Spinal cord (tissue), 10 donors: ENCODE results near the gene LAMC1. TPM values are rescaled to one million over a fixed set of nuclear protein-coding genes. Genes with fewer than 3 reads are reported as not detected.
A peak's percentile ranks its signal among the peaks of the same experiment; 100 is the strongest.
"Not testable (repeated sequence)": the region's sequence is repeated elsewhere in the genome, so short reads cannot be mapped to it uniquely, and the experiment has no call there.

ENCODE experiments used
- DNase-seq, 6 donors: peaks; one replicate each; pipeline versions ENCODE4 v3.0.0 to v3.0.0-alpha.2; 2013 to 2015; ENCODE audit warnings: low spot score in 6 of 6, low read depth in 4 of 6
- H3K27ac ChIP-seq: one replicate; pipeline ENCODE4 v1.5.1; 2013; ENCODE audit warnings: low read depth, low read length, control low read depth
- H3K27me3 ChIP-seq: one replicate; pipeline ENCODE4 v1.6.1; 2013; ENCODE audit warnings: low read length; ENCODE audit not compliant: control insufficient read depth, insufficient read depth
- H3K36me3 ChIP-seq: one replicate; pipeline ENCODE4 v1.6.1; 2013; ENCODE audit warnings: low read length; ENCODE audit not compliant: control insufficient read depth, insufficient read depth
- H3K4me1 ChIP-seq: one replicate; pipeline ENCODE4 v1.6.1; 2013; ENCODE audit warnings: low read length; ENCODE audit not compliant: control insufficient read depth, insufficient read depth
- H3K4me3 ChIP-seq: one replicate; pipeline ENCODE4 v1.5.1; 2013; ENCODE audit warnings: low read depth, low read length, control low read depth
- H3K9me3 ChIP-seq: one replicate; pipeline ENCODE4 v1.6.1; 2013; ENCODE audit warnings: low read length; ENCODE audit not compliant: control insufficient read depth, insufficient read depth
- WGBS: methylation state at CpG from one replicate; pipeline ENCODE4 v1.1.5; 2013; ENCODE audit warnings: missing lambda C conversion rate; ENCODE audit not compliant: insufficient coverage; 5-methylcytosine and 5-hydroxymethylcytosine counted together
- polyA plus RNA-seq, 2 donors: library from polyadenylated mRNA; unstranded; fragments of 120-200 nt; gene quantifications; one replicate each; pipeline ENCODE4 v1.2.1, GENCODE V29; 2013; ENCODE audit not compliant: insufficient read length in 2 of 2
- total RNA-seq, 2 donors: library from RNA; depleted of rRNA in 1 of 2; stranded (reverse); fragments of 120-200 nt in 1 of 2; fragments of >200 nt in 1 of 2; gene quantifications; one replicate each; pipeline versions ENCODE4 v1.2.3 to v1.2.4, GENCODE V29; 2013 to 2014
- donor health status: healthy.

LAMC1 gene
- total and polyA plus RNA-seq, 4 donors, result 47.5 to 174 (median 120) TPM

DNA sequence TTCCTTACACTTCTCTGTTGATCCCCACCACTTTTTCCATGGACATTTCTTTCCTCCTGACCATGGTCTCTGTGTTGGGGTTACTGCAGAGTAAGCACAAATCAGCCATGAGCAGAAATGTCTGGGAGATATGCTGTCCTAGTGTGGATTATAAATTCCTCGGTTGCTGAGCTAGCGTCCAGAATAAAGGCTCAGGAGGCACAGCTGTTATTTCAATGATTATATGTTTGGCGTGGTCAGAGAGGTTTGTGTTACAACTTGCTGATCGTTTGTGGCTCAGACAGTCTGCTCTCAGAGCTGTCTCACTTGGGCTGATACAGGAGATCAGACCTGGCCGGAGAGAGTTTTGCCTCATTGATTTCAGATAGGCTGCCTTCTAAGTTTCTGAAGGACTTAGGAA lies 125.4 kb downstream of the LAMC1 start:
- H3K9me3 ChIP-seq, result no peaks in the 10 kb centered on the region
- H3K27me3 ChIP-seq, result no peaks in the 10 kb centered on the region
- H3K4me3 ChIP-seq, result no peak overlapping the region
- DNase-seq, result peak in 2 of 6 donors; percentile 10
- H3K36me3 ChIP-seq, result no peaks in the 10 kb centered on the region
- 44% methylated on average over 5 of the region's 5 CpGs for WGBS
- no peaks in the 10 kb centered on the region for H3K4me1 ChIP-seq
- H3K27ac ChIP-seq, result peak overlapping the region; percentile 33

DNA sequence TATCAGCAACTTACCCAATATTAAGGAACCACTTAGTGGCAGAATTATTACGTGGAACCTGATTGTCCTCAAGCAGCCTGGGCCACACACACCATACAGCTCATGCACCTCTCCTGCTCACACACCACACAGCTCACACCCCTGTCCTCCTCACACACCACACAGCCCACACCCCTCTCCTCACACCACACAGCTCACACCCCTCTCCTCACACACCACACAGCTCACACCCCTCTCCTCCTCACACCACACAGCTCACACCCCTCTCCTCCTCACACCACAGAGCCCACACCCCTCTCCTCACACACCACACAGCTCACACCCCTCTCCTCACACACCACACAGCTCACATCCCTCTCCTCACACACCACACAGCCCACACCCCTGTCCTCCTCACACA lies 126.1 kb downstream of the LAMC1 start:
- no peak for DNase-seq
- Histone ChIP-seq H3K4me1 (no peaks in the 10 kb centered on the region), H3K27me3 (no peaks in the 10 kb centered on the region), H3K9me3 (no peaks in the 10 kb centered on the region), H3K4me3 (no peak overlapping the region), H3K36me3 (no peaks in the 10 kb centered on the region), H3K27ac (no peak overlapping the region)
- 88% methylated on average over 1 of the region's 1 CpG for WGBS

DNA sequence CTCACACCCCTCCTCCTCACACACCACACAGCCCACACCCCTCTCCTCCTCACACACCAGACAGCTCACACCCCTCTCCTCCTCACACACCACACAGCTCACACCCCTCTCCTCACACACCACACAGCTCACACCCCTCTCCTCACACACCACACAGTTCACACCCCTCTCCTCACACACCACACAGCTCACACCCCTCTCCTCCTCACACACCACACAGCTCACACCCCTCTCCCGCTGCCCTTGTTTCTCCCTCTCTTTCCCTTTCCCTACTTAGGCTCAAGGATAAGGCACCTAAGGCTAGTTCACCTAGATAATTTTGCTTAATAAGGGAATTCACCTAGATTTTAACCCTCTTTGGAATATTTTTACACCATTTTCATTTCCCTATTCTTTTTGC lies 126.8 kb downstream of the LAMC1 start:
- no CpG with 5 or more reads among the region's 1 CpG for WGBS

GRCh38 chr1:183150445-183150844 lies 127.2 kb downstream of the LAMC1 start:
- H3K4me3 ChIP-seq, result no peak overlapping the region
- DNase-seq, result no peak
- H3K27me3 ChIP-seq, result no peaks in the 10 kb centered on the region
- no peaks in the 10 kb centered on the region for H3K4me1 ChIP-seq
- no peaks in the 10 kb centered on the region for H3K36me3 ChIP-seq
- H3K9me3 ChIP-seq, result no peaks in the 10 kb centered on the region
- no peak overlapping the region for H3K27ac ChIP-seq

More for the DNA sequence above, 126.8 kb downstream of the LAMC1 start:
- H3K4me3 ChIP-seq, H3K4me1 ChIP-seq, H3K27me3 ChIP-seq, H3K9me3 ChIP-seq, DNase-seq, H3K27ac ChIP-seq, H3K36me3 ChIP-seq: not testable (repeated sequence)

- H3K36me3 ChIP-seq, result no peaks in the 10 kb centered on the region
- no peak for DNase-seq
- no peak overlapping the region for H3K27ac ChIP-seq
- H3K27me3 ChIP-seq, result no peaks in the 10 kb centered on the region
- no peak overlapping the region for H3K4me3 ChIP-seq
- no peaks in the 10 kb centered on the region for H3K4me1 ChIP-seq
- 100% methylated on average over 3 of the region's 7 CpGs for WGBS
- no peaks in the 10 kb centered on the region for H3K9me3 ChIP-seq
Measured at GRCh38 chr1:183152180-183152579, 129.0 kb downstream of the LAMC1 start.

DNA sequence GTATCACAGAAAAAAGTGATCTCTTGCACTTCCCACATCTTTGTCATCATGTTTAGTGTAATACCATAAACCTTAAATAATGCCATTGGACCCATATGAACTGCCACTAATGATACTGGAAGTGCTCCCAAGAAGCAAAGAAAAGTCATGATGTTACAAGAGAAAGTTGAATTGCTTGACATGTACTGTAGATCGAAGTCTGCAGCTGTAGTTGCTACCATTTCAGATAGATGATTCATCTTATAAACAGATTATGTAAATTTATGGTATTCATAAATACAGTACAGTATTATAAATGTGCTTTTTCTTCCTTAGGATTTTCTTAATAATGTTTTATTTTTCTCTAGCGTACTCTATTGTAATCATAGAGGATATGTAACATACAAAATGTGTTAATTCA lies 132.7 kb downstream of the LAMC1 start:
- Histone ChIP-seq H3K27ac (no peak overlapping the region), H3K27me3 (no peaks in the 10 kb centered on the region), H3K9me3 (no peaks in the 10 kb centered on the region), H3K36me3 (no peaks in the 10 kb centered on the region), H3K4me3 (no peak overlapping the region), H3K4me1 (no peaks in the 10 kb centered on the region)
- DNase-seq, result peak in 1 of 6 donors; percentile 37
- no CpG with 5 or more reads among the region's 2 CpGs for WGBS

DNA sequence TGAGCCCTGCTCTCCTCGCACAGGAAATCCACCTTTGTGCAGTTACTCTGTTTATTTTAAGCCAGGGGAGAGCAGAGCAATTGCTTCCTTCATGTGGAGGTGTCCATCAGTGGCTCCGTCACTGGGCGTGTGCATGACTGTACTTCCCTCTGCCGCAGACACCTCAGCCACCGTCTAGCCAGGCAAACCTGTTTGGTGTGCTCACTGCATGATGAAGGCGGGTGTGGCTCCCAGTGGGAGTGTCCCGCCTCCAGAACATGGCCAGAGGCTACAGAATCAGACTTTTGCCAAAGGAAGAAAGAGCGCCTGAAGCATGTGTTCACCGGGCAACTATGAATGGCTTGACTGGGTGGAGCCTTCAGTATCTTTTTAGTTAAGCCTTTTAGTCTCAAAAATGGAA lies 136.7 kb downstream of the LAMC1 start:
- no peak for DNase-seq
- Histone ChIP-seq H3K4me1 (no peaks in the 10 kb centered on the region), H3K4me3 (no peak overlapping the region), H3K36me3 (no peaks in the 10 kb centered on the region), H3K27me3 (no peaks in the 10 kb centered on the region), H3K9me3 (no peaks in the 10 kb centered on the region), H3K27ac (no peak overlapping the region)
- WGBS, result 97% methylated on average over 9 of the region's 9 CpGs

GRCh38 chr1:183161391-183161790 lies 138.2 kb downstream of the LAMC1 start:
- no peaks in the 10 kb centered on the region for H3K27me3 ChIP-seq
- H3K36me3 ChIP-seq, result no peaks in the 10 kb centered on the region
- no peaks in the 10 kb centered on the region for H3K4me1 ChIP-seq
- no peaks in the 10 kb centered on the region for H3K9me3 ChIP-seq
- 90% methylated on average over 3 of the region's 3 CpGs for whole genome bisulfite sequencing
- DNase-seq, result no peak
- H3K27ac ChIP-seq, result no peak overlapping the region
- H3K4me3 ChIP-seq, result no peak overlapping the region

GRCh38 chr1:183163316-183163715 lies 140.1 kb downstream of the LAMC1 start:
- Histone ChIP-seq H3K36me3 (no peaks in the 10 kb centered on the region), H3K4me1 (no peaks in the 10 kb centered on the region), H3K27me3 (no peaks in the 10 kb centered on the region), H3K27ac (no peak overlapping the region), H3K9me3 (no peaks in the 10 kb centered on the region), H3K4me3 (no peak overlapping the region)
- WGBS, result 100% methylated on average over 2 of the region's 3 CpGs
- DNase-seq, result no peak

- H3K27me3 ChIP-seq, result no peaks in the 10 kb centered on the region
- DNase-seq, result no peak
- 71% methylated on average over 1 of the region's 1 CpG for WGBS
- no peak overlapping the region for H3K4me3 ChIP-seq
- no peaks in the 10 kb centered on the region for H3K4me1 ChIP-seq
- H3K36me3 ChIP-seq, result no peaks in the 10 kb centered on the region
- no peak overlapping the region for H3K27ac ChIP-seq
- no peaks in the 10 kb centered on the region for H3K9me3 ChIP-seq
Measured at GRCh38 chr1:183164340-183164739, 141.1 kb downstream of the LAMC1 start.
